GM18511 (cell line): ENCODE results near the gene ACOT2.
A peak's percentile ranks its signal among the peaks of the same experiment; 100 is the strongest.
"Not testable (repeated sequence)": the region's sequence is repeated elsewhere in the genome, so short reads cannot be mapped to it uniquely, and the experiment has no call there.

Experiments used
- ATAC-seq: cut with Tn5 transposase; IDR thresholded peaks from one replicate; pipeline ENCODE4 v1.9.1; 2021; ENCODE audit warnings: mild to moderate bottlenecking, moderate library complexity; ENCODE audit not compliant: unreplicated experiment

ACOT2 gene, protein sequence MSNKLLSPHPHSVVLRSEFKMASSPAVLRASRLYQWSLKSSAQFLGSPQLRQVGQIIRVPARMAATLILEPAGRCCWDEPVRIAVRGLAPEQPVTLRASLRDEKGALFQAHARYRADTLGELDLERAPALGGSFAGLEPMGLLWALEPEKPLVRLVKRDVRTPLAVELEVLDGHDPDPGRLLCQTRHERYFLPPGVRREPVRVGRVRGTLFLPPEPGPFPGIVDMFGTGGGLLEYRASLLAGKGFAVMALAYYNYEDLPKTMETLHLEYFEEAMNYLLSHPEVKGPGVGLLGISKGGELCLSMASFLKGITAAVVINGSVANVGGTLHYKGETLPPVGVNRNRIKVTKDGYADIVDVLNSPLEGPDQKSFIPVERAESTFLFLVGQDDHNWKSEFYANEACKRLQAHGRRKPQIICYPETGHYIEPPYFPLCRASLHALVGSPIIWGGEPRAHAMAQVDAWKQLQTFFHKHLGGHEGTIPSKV

DNA sequence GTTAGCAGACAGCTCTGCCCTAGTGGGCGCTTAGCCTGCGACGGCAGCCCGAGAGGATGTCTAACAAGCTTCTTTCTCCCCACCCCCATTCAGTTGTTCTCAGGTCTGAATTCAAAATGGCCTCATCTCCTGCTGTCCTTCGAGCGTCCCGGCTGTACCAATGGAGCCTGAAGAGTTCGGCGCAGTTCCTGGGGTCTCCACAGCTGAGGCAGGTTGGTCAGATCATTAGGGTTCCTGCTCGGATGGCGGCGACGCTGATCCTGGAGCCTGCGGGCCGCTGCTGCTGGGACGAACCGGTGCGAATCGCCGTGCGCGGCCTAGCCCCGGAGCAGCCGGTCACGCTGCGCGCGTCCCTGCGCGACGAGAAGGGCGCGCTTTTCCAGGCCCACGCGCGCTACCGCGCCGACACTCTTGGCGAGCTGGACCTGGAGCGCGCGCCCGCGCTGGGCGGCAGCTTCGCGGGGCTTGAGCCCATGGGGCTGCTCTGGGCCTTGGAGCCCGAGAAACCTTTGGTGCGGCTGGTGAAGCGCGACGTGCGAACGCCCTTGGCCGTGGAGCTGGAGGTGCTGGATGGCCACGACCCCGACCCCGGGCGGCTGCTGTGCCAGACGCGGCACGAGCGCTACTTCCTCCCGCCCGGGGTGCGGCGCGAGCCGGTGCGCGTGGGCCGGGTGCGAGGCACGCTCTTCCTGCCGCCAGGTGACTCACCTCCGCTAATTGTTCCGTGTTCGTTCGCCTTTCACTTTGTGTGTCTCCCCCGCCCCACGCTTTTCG lies at the start of gene ACOT2:
Gene ACOT2 (plus strand): TSS at position 29 of the 774 bp plus-strand sequence. CDS start 28 bp downstream, at position 57.
- ATAC-seq, result peak; percentile 71

DNA sequence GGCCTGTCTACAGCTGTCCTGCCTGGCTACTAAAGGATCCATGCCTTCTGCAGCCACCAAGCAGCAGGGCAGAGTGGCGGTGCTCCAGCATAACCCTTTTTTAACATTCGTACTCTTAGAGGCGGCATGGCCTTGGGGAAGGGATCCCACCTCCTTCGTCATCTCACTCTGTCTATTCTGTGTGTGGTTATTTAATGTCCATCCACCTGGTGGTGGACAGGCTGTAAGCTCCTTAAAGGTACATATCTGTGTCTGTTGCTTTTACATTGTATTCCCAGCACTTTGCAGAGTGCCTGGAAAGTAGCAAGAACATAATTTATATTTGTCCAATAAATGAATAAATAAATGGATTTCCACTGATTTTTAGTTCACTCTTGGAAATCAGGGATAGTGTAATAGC lies 47.8 kb upstream of the ACOT2 start:
- ATAC-seq, result no peak

DNA sequence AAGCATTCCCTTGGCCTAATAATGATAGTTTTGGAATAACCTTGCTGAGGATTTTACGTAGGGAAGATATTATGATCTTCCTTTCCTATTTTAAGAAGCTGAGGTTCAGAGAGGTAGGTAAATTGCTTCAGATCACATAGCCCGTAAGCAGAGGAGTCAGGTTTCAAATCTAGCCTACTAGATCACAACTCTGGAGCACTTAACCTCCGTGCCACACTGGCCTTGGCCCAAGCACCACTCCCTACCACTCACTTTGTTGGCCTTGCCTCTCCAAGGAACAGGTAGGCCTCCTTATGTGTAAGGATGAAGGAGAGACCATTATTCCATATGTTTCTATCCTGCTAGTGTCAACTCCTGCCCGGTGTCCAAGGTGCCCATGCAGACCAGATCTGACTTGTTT lies 44.5 kb upstream of the ACOT2 start:
- no peak for ATAC-seq

DNA sequence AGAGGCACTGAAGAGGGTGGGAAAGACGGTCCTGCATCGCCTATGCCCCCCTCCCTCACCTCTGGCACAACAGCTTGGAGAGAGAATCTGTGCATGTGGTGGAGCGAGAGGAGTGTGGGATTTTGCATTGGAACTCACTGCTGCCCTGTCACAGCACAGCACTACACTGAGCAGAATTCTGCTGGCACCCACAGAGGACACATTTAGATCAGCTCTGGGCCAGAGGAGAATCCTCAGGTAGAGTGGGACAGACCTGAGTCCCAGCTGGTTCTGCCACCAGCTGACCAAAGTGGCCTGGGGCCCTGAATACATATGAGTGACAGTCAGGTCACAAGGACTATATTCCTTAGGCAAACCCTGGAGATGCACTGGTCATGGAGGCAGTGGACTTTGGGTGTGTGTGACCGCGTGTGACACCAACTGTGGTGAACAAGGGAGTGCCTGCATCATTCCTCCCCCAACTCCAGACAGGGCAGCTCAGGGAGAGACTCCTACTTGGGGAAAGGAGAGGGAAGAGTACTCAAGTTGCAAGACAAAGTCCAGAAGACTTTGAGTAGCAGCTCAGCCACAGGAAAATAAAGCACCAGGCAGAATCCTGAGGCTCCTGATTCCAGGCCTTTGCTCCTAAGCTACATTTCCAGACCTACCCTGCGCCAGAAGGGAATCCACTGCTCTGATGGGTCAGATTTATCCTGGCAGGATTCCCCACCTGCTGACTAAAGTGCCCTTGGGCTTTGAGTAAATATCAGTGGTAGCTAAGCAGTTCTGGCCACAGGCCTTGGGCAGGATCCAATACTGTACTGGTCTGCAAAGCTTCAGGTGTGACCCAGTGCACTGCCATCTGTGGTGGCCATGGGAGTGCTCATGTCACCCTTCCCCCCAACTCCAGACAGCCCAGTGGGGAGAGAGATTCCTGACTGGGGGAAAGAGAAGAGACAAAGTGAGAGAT lies 42.7 kb upstream of the ACOT2 start:
- no peak for ATAC-seq

DNA sequence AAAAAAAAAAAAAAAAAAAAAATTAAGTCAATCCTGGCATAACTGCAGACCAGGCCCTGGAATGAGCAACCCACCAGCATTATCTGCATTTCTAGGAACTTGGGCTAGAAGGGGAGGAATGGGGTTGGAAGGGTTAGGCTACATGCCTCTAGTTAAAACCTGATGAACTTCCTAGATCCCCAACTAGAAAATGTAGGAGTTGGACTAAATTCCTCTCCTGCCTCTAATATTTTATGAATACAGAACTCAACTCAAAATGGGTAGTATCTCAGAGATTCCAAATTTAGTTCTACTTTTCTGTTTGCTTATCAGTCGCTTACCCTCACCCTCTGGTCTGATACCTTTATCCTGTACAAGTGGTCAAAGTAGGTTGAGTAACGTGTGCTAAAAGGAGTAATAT lies 39.7 kb upstream of the ACOT2 start:
- not testable (repeated sequence) for ATAC-seq

DNA sequence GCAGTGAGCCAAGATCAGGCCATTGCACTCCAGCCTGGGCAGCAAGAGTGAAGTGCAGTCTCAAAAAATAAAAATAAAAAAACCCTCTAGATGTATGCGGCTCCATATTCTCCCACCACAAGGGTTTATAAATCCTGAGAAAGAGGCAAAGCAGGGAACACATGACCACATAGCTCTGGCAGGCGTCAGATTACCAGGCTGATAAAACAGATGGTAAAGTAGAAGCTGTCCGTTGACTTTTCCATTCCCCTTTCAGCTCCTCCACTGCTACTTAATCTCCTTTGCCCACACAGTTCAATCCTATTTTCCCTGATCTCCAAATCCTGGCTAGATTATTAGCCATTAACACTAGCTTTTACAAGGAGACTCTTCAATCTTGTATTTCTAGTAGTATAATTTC lies 37.0 kb upstream of the ACOT2 start:
- ATAC-seq, result not testable (repeated sequence)

DNA sequence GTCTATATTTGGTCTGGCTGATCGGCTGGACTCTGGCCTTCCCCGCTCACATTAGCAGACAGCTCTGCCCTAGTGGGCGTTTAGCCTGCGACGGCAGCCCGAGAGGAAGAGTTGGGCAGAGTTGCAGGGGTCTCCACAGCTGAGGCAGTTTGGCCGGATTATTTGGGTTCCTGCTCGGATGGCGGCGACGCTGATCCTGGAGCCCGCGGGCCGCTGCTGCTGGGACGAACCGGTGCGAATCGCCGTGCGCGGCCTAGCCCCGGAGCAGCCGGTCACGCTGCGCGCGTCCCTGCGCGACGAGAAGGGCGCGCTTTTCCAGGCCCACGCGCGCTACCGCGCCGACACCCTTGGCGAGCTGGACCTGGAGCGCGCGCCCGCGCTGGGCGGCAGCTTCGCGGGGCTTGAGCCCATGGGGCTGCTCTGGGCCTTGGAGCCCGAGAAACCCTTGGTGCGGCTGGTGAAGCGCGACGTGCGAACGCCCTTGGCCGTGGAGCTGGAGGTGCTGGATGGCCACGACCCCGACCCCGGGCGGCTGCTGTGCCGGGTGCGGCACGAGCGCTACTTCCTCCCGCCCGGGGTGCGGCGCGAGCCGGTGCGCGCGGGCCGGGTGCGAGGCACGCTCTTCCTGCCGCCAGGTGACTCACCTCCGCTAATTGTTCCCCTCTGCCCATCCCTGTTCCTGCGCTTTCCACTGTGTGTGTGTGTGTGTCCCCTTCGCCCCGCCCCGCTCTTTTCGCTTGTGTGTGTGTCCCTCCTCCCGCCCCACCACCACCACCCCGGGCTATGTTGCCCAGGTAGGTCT lies 31.6 kb upstream of the ACOT2 start:
- ATAC-seq, result not testable (repeated sequence)

DNA sequence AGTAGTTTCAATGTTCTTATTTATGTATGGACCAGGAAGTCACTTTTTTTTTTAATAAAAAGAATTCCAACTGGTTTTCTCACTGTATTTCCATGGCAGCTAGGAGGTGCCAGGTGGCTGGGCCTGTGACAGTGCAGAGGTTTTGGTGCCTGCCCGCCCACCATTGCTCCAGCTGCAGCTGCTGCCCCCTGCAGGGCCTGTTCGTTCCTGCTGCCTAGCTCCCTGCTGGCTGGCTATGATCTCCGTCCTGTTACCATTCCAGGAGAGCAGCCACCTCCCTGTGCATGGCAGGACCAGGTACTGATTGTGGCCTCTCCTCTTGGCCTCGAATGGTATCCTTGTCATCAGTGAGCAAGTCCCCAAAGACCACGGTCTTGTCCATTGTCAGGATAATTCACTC lies 30.0 kb upstream of the ACOT2 start:
- not testable (repeated sequence) for ATAC-seq

DNA sequence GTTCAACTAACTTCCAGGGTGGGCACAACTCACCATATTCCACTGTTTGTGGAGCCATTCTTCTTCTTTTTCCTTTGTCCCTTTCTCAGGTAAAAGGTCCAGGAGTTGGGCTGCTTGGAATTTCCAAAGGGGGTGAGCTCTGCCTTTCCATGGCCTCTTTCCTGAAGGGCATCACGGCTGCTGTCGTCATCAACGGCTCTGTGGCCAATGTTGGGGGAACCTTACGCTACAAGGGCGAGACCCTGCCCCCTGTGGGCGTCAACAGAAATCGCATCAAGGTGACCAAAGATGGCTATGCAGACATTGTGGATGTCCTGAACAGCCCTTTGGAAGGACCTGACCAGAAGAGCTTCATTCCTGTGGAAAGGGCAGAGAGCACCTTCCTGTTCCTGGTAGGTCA lies 26.1 kb upstream of the ACOT2 start:
- not testable (repeated sequence) for ATAC-seq

DNA sequence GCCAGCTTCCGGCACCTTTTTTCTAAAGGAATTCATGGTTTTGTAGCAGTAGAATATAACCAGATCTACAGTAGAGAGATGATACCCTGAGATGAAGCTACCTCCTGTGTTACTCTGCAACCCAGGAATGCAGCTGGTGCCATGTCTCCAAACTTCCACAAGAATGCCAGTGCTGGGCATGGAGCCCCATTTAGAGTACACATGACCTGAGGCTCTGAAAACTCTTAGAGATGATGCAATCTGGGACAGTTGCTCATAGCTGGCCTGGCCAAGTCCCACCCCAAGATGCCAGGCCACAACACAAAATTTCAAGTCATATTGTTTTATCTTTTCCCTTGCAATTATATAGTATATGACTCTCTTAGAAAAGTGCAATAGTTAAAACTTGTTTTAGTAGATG lies 23.7 kb upstream of the ACOT2 start:
- not testable (repeated sequence) for ATAC-seq

DNA sequence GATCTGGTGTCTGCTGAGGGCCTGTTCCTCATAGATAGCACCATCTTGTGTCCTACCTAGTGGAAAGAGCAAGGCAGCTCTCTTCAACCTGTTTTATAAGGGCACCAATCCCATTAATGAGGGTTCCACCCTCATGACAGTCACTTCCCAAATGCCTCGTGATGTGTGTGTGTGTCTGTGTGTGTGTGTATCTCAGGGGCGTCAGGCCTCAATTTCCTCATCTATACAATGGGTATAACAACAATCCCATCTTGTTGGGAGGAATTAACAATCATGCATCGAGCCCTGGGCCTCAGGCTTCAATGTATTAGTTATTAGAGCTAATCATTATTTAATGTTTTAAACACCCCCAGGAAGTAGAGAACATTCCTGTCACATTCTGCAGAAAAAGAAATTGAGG lies 19.9 kb upstream of the ACOT2 start:
- ATAC-seq, result not testable (repeated sequence)

DNA sequence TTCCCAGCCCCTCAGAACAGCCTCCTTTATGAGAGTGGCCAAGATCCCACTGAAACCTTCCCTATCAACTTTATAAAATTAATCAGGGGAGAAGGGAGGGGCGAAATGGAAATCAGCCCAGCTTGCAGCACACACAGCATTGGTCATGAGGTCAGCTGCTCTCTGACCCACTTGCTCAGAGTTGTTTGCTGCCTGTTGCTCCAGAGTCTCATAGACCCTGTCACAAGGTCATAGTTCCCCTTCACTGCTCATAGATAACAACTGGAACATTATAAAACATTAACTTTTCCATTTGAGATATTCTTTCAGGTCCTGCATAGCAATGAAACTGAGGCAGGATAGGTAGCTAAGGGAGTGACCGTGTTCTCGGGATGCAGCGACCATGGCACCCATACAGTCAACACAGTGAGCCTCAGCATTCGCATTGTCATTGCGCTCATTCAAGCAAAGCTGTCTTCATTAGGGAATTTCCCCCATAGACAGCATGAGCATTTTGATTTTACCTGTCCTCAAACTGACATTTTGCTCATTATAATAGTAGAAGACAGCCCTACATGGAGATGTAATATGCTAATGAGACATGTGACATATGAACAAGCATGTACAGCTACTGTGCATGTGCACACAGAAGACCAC lies 19.0 kb upstream of the ACOT2 start:
- ATAC-seq, result not testable (repeated sequence)

DNA sequence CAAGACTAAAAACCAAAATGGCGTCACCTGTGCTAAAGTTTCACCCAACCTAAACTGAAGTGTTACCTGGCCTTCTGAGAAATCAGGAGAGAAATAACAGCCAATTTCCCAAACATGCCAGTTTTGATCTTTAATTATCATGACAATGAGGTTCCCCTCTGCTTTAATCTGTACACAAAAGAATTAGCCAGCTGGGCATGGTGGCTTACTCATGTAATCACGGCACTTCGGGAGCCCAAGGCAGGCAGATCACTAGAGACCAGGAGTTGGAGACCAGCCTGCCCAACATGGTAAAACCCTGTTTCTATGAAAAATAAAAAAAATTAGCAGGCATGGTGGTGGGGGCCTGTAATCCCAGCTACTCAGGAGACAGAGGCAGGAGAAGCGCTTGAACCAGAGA lies 15.2 kb upstream of the ACOT2 start:
- ATAC-seq, result no peak

DNA sequence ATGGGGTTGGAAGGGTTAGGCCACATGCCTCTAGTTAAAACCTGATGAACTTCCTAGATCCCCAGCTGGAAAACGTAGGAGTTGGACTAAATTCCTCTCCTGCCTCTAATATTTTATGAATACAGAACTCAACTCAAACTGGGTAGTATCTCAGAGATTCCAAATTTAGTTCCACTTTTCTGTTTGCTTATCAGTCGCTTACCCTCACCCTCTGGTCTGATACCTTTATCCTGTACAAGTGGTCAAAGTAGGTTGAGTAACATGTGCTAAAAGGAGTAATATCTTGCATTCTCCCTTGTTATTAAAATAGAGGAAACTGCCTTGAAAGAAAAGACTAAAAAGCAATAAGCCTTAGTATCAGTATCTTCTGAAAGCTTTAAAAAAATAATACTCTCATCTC lies 11.8 kb upstream of the ACOT2 start:
- ATAC-seq, result not testable (repeated sequence)

DNA sequence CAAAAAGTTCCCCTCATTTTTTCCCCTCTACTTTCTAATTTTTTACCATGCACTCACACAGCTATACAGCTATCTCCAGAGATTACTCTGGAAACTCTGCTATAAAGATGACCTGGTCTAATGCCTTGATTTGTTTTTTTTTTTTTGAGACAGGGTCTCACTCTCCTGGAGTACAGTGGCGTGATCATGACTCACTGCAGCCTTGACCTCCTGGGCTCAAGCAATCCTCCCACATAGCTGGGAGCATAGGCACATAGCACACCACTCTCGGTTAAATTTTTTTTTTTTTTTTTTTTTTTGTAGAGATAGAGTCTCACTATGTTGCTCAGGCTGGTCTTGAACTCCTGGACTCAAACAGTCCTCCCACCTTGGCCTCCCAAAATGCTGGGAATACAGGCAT lies 10.8 kb upstream of the ACOT2 start:
- ATAC-seq, result not testable (repeated sequence)

DNA sequence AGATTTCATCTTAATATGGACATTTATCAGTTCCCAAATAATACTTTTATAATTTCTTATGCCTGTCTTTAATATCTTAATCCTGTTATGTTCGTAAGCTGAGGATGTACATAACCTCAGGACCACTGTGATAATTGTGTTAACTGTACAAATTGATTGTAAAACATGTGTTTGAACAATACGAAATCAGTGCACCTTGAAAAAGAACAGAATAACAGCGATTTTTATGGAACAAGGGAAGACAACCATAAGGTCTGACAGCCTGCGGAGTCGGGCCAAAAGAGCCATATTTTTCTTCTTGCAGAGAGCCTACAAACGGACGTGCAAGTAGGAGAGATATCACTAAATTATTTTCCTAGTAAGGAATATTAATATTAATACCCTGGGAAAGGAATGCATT lies 6.8 kb upstream of the ACOT2 start:
- ATAC-seq, result not testable (repeated sequence)

DNA sequence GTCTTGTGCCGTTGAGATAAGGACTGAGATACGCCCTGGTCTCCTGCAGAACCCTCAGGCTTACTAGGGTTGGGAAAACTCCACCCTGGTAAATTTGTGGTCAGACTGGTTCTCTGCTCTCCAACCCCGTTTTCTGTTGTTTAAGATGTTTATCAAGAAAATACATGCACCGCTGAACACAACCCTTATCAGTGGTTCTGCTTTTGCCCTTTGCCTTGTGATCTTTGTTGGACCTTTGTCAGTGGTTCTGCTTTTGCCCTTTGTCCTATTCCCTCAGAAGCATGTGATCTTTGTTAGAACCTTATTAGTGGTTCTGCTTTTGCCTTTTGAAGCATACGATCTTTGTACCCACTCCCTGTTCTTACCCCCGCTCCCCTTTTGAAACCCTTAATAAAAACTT lies 6.3 kb upstream of the ACOT2 start:
- not testable (repeated sequence) for ATAC-seq

DNA sequence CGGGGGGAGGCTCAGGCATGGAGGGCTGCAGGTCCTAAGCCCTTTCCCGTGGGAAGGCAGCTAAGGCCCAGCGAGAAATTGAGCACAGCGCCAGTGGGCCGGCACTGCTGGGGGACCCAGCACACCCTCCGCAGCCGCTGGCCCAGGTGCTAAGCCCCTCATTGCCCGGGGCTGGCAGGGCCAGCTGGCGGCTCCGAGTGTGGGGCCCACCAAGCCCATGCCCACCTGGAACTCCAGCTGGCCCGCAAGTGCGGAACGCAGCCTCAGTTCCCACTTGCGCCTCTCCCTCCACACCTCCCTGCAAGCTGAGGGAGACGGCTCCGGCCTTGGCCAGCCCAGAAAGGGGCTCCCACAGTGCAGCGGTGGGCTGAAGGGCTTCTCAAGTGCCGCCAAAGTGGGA lies 2.6 kb upstream of the ACOT2 start:
- not testable (repeated sequence) for ATAC-seq

DNA sequence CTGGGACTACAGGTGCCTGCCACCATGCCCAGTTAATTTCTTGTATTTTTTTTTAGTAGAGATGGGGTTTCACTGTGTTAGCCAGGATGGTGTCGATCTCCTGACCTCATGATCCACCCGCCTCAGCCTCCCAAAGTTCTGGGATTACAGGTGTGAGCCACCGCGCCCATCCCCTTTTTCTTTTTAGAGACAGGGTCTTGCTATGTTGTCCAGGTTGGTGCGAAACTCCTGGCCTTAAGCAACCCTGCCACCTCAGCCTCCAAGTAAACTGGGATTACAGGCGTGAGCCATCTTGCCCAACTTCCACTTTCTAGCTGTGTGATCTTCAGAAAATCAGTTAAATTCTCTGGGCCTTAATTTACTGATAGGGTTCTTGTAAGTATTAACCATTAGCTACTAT lies 2.1 kb upstream of the ACOT2 start:
- ATAC-seq, result not testable (repeated sequence)
